Endodermal cell (in vitro differentiated cells): Measurements from ENCODE around the gene ETV6. TPM values are rescaled to one million over a fixed set of nuclear protein-coding genes. Genes with fewer than 3 reads are reported as not detected.

ENCODE experiments used
- DNase-seq: peaks from one replicate; pipeline ENCODE4 v3.0.0-alpha.2; 2017
- H3K27ac ChIP-seq: 2 replicates; pipeline ENCODE4 v1.5.1; 2013; ENCODE audit warnings: mild to moderate bottlenecking, low read depth, low read length, moderate library complexity
- H3K27me3 ChIP-seq: 2 replicates; pipeline ENCODE4 v1.6.1; 2013; ENCODE audit warnings: mild to moderate bottlenecking, low read length, moderate library complexity; ENCODE audit not compliant: insufficient read depth, control insufficient read depth, poor library complexity, severe bottlenecking
- H3K36me3 ChIP-seq: 2 replicates; pipeline ENCODE4 v1.7.0; 2013; ENCODE audit warnings: mild to moderate bottlenecking, low read length, moderate library complexity; ENCODE audit not compliant: control insufficient read depth, insufficient read depth
- H3K4me1 ChIP-seq: one replicate; pipeline ENCODE4 v1.7.0; 2013; ENCODE audit warnings: low read length; ENCODE audit not compliant: control insufficient read depth, insufficient read depth
- H3K4me3 ChIP-seq: 2 replicates; pipeline ENCODE4 v1.5.1; 2013; ENCODE audit warnings: mild to moderate bottlenecking, low read length, moderate library complexity
- H3K9ac ChIP-seq: 2 replicates; pipeline ENCODE4 v1.6.1; 2013; ENCODE audit warnings: mild to moderate bottlenecking, low read length, moderate library complexity; ENCODE audit not compliant: poor library complexity, severe bottlenecking; ENCODE audit errors: extremely low read depth
- H3K9me3 ChIP-seq: 2 replicates; pipeline ENCODE4 v1.6.1; 2013; ENCODE audit warnings: mild to moderate bottlenecking, low read length, moderate library complexity; ENCODE audit not compliant: control insufficient read depth
- H3K27ac Mint-ChIP-seq: 2 replicates; pipeline ENCODE4 v1.8.0; 2020; ENCODE audit warnings: mixed read lengths
- H3K27me3 Mint-ChIP-seq: 2 replicates; pipeline ENCODE4 v1.8.0; 2021; ENCODE audit warnings: mild to moderate bottlenecking, mixed read lengths; ENCODE audit not compliant: insufficient read depth
- H3K36me3 Mint-ChIP-seq: 2 replicates; pipeline ENCODE4 v1.8.0; 2020; ENCODE audit warnings: low read depth, mixed read lengths
- H3K4me1 Mint-ChIP-seq: 2 replicates; pipeline ENCODE4 v1.8.0; 2020; ENCODE audit warnings: mixed read lengths
- H3K4me3 Mint-ChIP-seq: 2 replicates; pipeline ENCODE4 v1.8.0; 2020; ENCODE audit warnings: mild to moderate bottlenecking, moderate library complexity, mixed read lengths
- H3K9me3 Mint-ChIP-seq: 2 replicates; pipeline ENCODE4 v1.8.0; 2020; ENCODE audit warnings: mild to moderate bottlenecking, mixed read lengths
- CTCF ChIP-seq: fragments of 200-600 bp; sonication (generic); conservative IDR thresholded peaks from 2 replicates; pipeline ENCODE4 v1.5.0; 2021; ENCODE audit warnings: antibody characterized with exemption, mild to moderate bottlenecking
- WGBS, 2 experiments: methylation state at CpG; one replicate each; pipeline versions ENCODE4 v1.1.5 to v1.1.7; 2013; ENCODE audit warnings: missing lambda C conversion rate in 2 of 2, mixed read lengths in 1 of 2; ENCODE audit not compliant: insufficient coverage in 1 of 2, insufficient read length in 1 of 2; 5-methylcytosine and 5-hydroxymethylcytosine counted together
- total RNA-seq, 2 donors: library from RNA; stranded (reverse); fragmentation: NEBNext Ultra II Directional in 1 of 2; extraction: Animal tissue kit (Norgen Biotek cat#: 25700) in 1 of 2; gene quantifications; 2 replicates in 1 of 2; 3 replicates in 1 of 2; pipeline ENCODE4 v1.2.1, GENCODE V29; 2021

Gene ETV6
- total RNA-seq, 2 donors from 2014 or later: 9.3 to 22.1 TPM

- Mint-ChIP-seq H3K9me3 (peaks cover 4% of the 10 kb centered on the region), H3K4me1 (peaks cover 33% of the 10 kb centered on the region), H3K27me3 (no peaks in the 10 kb centered on the region), H3K4me3 (no peak overlapping the region), H3K36me3 (no peaks in the 10 kb centered on the region), H3K27ac (no peak overlapping the region)
- Histone ChIP-seq H3K4me1 (peaks cover 11% of the 10 kb centered on the region), H3K9me3 (no peaks in the 10 kb centered on the region), H3K36me3 (no peaks in the 10 kb centered on the region), H3K27me3 (no peaks in the 10 kb centered on the region), H3K4me3 (no peak overlapping the region), H3K27ac (no peak overlapping the region), H3K9ac (no peak overlapping the region)
- WGBS, 2 experiments: 94 to 100% methylated on average over 1 to 2 of the region's 3 CpGs
- TF ChIP-seq CTCF: no peak
- DNase-seq: no peak
Measured at GRCh38 chr12:11684393-11684792, 34.9 kb downstream of the ETV6 start.

GRCh38 chr12:11684811-11685210 lies 35.3 kb downstream of the ETV6 start:
- Mint-ChIP-seq H3K4me1 (peaks cover 33% of the 10 kb centered on the region), H3K27me3 (no peaks in the 10 kb centered on the region), H3K9me3 (peaks cover 4% of the 10 kb centered on the region), H3K27ac (no peak overlapping the region), H3K36me3 (no peaks in the 10 kb centered on the region), H3K4me3 (no peak overlapping the region)
- Histone ChIP-seq H3K27me3 (no peaks in the 10 kb centered on the region), H3K36me3 (no peaks in the 10 kb centered on the region), H3K27ac (no peak overlapping the region), H3K4me1 (peaks cover 11% of the 10 kb centered on the region), H3K4me3 (no peak overlapping the region), H3K9me3 (no peaks in the 10 kb centered on the region), H3K9ac (no peak overlapping the region)
- WGBS, 2 experiments: 88 to 89% methylated on average over 5 to 7 of the region's 7 CpGs
- TF ChIP-seq CTCF: no peak
- no peak for DNase-seq

GRCh38 chr12:11685316-11685715 lies 35.8 kb downstream of the ETV6 start:
- Histone ChIP-seq H3K9ac (no peak overlapping the region), H3K9me3 (no peaks in the 10 kb centered on the region), H3K27me3 (no peaks in the 10 kb centered on the region), H3K36me3 (no peaks in the 10 kb centered on the region), H3K4me1 (peaks cover 11% of the 10 kb centered on the region), H3K27ac (no peak overlapping the region), H3K4me3 (no peak overlapping the region)
- Mint-ChIP-seq H3K27me3 (no peaks in the 10 kb centered on the region), H3K9me3 (peaks cover 4% of the 10 kb centered on the region), H3K4me1 (peaks cover 33% of the 10 kb centered on the region), H3K4me3 (no peak overlapping the region), H3K27ac (no peak overlapping the region), H3K36me3 (no peaks in the 10 kb centered on the region)
- 85 to 100% methylated on average over 1 to 3 of the region's 3 CpGs for WGBS, 2 experiments
- no peak for TF ChIP-seq CTCF
- DNase-seq: no peak
